ENCODE data around the gene PRR32. TPM values are rescaled to one million over a fixed set of nuclear protein-coding genes. Genes with fewer than 3 reads are reported as not detected.

Gene PRR32
- total and polyA plus RNA-seq, 2 of the 13 experiments (the other 11 are each of a cell fraction or from before 2014, with no cell fraction given) = not detected

DNA sequence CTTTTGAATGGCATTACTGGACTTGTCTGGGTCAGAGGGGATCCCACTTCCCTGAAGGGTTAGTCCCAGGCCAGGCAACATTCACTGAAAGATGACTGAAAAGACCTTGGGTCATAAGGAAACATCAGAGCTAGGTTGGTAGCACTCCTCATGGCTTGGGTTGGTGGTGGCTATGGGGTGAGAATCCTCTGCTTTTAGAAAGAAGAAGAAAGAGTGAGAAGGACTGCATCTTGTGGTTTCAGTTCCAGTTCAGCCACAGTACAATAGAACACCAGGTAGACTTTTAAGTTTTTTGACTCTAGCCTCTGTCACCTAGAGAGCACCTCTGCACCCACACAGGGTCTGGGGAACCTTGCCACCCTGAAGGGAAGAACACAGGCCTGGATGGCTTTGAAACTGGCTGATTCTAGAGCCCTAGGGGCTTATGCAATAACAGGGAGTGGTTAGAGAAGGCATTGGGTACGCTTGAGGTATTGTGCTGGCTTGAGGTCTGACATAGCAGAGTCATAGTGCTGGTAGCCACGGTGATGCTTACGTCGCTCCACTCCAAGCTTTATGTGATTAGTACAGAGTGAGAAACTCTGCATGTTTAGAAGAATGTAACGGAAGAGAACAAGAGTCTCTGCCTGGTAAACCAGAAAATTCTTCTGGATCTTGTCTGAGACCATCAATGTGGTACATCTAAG, 36.5 kb downstream of the PRR32 start:
- ATAC-seq (no peak), FAIRE-seq (no peak), DNase-seq (ENCODE audit: low spot score) (no peak)
- TF ChIP-seq ARID2 (CRISPR knock-in tag; IDR thresholded peaks at IDR 0.05; ENCODE audit: borderline replicate concordance) (no peak), ZNF552 (CRISPR knock-in tag; IDR thresholded peaks at IDR 0.05; ENCODE audit: borderline replicate concordance) (no peak), ZNF251 (CRISPR knock-in tag; IDR thresholded peaks at IDR 0.05) (no peak), CCAR2 (optimal IDR thresholded peaks at IDR 0.05; ENCODE audit: low read depth, low read length) (no peak), ZSCAN20 (CRISPR knock-in tag; IDR thresholded peaks at IDR 0.05; ENCODE audit: borderline replicate concordance) (no peak), RARA (CRISPR knock-in tag; IDR thresholded peaks at IDR 0.05) (no peak), FLYWCH1 (CRISPR knock-in tag; IDR thresholded peaks at IDR 0.05) (no peak), HCFC1 (IDR thresholded peaks at IDR 0.05; ENCODE audit: low read depth, low read length) (no peak), GZF1 (CRISPR knock-in tag; IDR thresholded peaks at IDR 0.05) (no peak), ZNF773 (CRISPR knock-in tag; IDR thresholded peaks at IDR 0.05; ENCODE audit: borderline replicate concordance) (no peak), ONECUT2 (CRISPR knock-in tag; IDR thresholded peaks at IDR 0.05) (no peak)
- TF ChIP-seq, protein P1, sequence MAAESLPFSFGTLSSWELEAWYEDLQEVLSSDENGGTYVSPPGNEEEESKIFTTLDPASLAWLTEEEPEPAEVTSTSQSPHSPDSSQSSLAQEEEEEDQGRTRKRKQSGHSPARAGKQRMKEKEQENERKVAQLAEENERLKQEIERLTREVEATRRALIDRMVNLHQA (CRISPR knock-in tag; IDR thresholded peaks at IDR 0.05) = no peak
- TF ChIP-seq, protein P2, sequence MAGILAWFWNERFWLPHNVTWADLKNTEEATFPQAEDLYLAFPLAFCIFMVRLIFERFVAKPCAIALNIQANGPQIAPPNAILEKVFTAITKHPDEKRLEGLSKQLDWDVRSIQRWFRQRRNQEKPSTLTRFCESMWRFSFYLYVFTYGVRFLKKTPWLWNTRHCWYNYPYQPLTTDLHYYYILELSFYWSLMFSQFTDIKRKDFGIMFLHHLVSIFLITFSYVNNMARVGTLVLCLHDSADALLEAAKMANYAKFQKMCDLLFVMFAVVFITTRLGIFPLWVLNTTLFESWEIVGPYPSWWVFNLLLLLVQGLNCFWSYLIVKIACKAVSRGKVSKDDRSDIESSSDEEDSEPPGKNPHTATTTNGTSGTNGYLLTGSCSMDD (CRISPR knock-in tag; IDR thresholded peaks at IDR 0.05) = no peak
- TF ChIP-seq, protein P3, sequence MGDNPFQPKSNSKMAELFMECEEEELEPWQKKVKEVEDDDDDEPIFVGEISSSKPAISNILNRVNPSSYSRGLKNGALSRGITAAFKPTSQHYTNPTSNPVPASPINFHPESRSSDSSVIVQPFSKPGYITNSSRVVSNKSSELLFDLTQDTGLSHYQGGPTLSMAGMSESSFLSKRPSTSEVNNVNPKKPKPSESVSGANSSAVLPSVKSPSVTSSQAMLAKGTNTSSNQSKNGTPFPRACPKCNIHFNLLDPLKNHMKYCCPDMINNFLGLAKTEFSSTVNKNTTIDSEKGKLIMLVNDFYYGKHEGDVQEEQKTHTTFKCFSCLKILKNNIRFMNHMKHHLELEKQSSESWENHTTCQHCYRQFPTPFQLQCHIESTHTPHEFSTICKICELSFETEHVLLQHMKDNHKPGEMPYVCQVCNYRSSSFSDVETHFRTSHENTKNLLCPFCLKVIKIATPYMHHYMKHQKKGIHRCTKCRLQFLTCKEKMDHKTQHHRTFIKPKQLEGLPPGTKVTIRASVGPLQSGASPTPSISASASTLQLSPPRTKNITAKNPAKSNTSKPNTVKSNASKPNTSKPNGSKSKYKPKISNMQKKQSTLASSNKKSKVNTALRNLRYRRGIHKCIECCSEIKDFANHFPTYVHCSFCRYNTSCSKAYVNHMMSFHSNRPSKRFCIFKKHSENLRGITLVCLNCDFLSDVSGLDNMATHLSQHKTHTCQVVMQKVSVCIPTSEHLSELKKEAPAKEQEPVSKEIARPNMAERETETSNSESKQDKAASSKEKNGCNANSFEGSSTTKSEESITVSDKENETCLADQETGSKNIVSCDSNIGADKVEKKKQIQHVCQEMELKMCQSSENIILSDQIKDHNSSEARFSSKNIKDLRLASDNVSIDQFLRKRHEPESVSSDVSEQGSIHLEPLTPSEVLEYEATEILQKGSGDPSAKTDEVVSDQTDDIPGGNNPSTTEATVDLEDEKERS (CRISPR knock-in tag; IDR thresholded peaks at IDR 0.05) = no peak
- H3K79me2 ChIP-seq (ENCODE audit: insufficient read depth, low read length) = no peaks in the 10 kb centered on the region
- intact Hi-C loops (cut with micrococcal nuclease; ENCODE audit: unreplicated experiment) (no loop called here), in situ Hi-C loops (cut with HindIII; ENCODE audit: extremely low pct_ligation_motif_present, low pct_unique_long_range_greater_than_20kb) (no loop called here)
- no peak overlapping the region for H3K27ac ChIP-seq (ENCODE audit: extremely low read length, insufficient read depth, low read length)
- POLR2A ChIA-PET = no interaction called here
- peaks cover 24% of the 10 kb centered on the region for H3K9me3 ChIP-seq (ENCODE audit: low read length)
- H3K4me2 ChIP-seq (ENCODE audit: low read depth, low read length) = no peak overlapping the region
- CTCF ChIA-PET (ENCODE audit: low intra/inter-chr PET ratio, low total read pairs) = no interaction called here
- no TSS peak for BruUV-seq (replicated peaks)
- no peaks in the 10 kb centered on the region for H4K20me1 ChIP-seq (ENCODE audit: insufficient read depth, low read length)
- H3K9ac ChIP-seq (ENCODE audit: insufficient read depth, low read depth, low read length) = no peak overlapping the region
- no peaks in the 10 kb centered on the region for H3K36me3 ChIP-seq (replicated peaks in 1 of 2; ENCODE audit: control insufficient read depth in 1 of 2, insufficient read depth in 2 of 2, low read length in 2 of 2)
- no peak overlapping the region for H2AFZ ChIP-seq (ENCODE audit: low read length)
- no peaks in the 10 kb centered on the region for H3K4me1 ChIP-seq (ENCODE audit: insufficient read depth, low read length)
- H3K4me3 ChIP-seq (replicated peaks in 1 of 3; ENCODE audit: insufficient read depth in 1 of 3, low read depth in 2 of 3, low read length in 3 of 3) = no peak overlapping the region
- 47% methylated on average over 3 of the region's 5 CpGs for WGBS (ENCODE audit: low lambda C conversion rate)
- no peaks in the 10 kb centered on the region for H3K27me3 ChIP-seq (ENCODE audit: control insufficient read depth in 1 of 2, insufficient read depth in 2 of 2, low read length in 2 of 2)
